Stimulated activated CD4-positive, alpha-beta T cell treated with anti-CD3 and anti-CD28 coated beads, Interleukin-15, amount 100 ng/mL, for 1 hour (primary cell): ENCODE data around the gene OGFR.

Experiments used
- DNase-seq, 2 donors: peaks; one replicate each; pipeline ENCODE4 v3.0.0-alpha.2; 2020; ENCODE audit warnings: low read depth in 1 of 2, low spot score in 1 of 2

The OGFR gene

DNA sequence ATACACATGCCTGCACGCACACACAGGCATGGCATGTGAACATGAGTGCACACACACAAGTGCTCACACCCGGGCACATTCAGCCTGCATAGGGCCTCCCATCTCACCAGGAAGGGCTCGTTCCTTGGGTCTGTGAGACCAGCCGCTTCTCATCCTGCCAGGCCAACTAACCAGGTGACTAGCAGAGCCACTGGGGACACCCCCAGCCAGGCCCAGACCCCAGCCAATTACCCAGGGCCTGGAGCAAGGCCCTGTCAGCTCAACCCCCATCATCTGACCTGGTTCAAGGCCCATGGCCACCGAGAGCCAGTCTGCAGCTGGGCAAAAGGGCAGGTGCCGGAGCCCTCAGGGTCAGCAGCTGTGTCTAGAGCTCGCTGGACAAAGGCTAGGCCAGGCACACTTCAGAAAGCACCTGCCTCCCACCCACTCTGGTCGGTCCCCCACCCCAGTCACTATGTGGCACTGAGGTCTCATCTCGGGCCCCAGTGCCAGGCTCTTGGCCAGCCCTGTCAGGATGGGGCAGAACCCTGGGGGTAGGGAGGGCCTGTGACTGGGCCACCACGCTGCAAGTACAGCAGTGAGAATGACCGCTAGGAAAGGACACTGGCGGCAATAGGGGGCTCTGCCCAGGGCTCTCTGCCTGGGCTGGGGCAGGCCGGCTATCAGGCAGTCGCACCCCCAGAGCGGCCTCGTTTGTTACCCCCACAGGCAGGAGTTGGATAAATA lies 35.1 kb upstream of the OGFR start:
- DNase-seq, result no peak

DNA sequence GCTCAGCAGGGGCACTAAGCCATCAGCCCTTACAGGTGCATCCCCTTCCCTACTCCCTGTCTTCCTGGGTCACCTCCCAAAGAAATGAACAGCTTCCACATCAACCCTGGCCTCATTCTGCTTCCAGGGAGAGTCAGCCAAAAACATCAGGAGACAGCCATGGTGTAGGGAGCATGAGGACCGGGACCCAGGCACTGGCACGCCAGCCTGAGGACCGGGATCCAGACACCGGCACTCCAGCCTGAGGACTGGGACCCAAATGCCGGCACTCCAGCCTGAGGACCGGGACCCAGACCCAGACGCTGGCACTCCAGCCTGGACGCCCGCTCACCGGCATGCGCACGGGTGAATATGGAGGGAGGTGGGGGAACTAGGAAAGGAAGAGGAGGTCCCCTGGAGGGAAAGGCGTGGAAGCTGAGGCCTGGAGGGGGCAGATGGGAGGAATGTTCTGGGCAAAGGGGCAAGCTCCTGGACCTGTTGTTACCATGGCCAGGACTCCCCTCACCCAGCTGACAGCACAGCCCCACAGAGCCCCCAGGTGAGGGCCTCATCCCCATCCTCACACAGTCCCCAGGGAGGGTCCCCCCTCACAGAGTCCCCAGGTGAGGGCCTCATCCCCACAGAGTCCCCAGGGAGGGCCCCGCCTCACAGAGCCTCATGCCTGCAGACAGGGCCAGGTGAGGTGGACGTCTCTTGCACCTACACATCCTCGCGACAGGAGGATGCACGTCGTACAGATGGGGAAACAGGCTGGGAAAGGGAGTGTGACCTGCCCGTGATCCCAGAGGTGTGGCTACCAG lies 34.3 kb upstream of the OGFR start:
- no peak for DNase-seq

DNA sequence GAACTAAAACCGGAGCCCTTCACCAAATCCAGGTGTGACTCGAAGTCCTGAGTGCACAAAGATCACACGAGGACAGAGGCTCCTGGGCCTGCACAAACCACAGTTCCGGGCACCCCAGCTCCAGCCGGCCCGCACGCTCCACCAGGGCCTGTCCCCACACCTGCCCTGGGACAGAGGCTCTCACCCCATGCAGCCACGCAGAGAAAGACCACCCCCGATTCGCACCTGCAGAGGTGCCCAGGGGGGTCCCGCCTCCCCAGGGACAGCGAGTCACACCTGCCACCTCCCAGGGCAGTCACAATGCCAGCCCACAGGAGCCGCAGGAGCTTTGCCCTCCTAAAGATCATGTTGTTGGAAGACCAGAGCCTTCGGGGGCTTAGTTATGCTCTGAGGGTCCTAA lies 33.7 kb upstream of the OGFR start:
- DNase-seq, result no peak

DNA sequence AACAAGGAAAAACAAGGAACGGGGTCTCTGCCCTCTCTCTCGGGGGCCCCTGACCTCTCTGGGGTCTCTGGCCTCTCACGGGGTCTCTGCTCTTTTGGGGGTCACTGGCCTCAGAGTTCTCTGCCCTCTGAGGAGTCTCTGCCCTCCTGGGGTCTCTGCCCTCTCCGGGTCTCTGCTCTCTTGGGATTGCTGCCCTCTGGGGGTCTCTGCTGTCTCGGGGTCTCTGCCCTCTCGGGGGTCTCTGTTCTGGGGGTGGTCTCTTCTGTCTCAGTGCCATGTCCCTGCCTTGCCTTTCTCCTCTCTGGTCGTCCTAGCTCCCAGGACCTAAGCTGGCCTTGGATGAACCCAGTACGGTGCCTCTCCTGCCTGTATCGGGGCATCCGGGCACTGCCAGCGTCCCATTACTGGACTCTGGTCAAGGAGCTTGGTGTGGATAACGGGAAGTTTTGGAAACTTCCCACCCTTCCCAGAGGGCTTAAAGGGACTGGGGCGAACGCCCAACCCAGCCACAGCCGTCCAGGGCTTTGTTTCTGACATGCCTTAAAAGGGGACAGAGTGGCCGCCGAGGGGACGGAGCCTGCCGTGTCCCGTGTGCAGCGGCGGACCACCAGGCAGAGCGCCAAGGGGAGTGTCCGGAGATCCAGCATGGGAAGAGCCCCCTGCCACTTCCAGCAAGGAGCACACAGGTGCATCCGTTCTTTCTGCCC lies 33.1 kb upstream of the OGFR start:
- DNase-seq, result no peak

DNA sequence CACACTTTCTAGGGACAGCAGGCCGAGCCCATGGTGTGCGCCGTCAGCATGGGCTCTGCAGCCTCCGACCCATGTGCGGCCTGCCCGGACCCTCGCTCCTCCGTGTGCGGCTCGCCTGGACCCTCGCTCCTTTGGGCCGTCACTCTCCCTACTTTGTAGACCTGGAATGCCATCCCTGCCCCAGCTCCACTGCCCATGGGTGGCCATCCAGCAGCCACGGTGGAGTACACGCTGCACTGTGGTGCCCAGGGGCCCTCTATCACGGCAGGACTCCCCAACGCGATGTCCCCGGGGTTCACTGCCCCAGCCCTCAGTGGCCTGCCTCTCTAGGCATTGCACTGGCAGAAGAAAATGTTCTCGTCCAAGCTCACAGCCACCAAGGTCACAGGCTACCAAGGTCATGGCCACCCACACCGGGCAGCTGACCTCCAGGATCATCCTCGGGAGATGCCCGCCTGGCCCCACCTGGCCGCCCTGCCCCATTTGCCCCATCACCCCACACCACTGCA lies 32.5 kb upstream of the OGFR start:
- no peak for DNase-seq

DNA sequence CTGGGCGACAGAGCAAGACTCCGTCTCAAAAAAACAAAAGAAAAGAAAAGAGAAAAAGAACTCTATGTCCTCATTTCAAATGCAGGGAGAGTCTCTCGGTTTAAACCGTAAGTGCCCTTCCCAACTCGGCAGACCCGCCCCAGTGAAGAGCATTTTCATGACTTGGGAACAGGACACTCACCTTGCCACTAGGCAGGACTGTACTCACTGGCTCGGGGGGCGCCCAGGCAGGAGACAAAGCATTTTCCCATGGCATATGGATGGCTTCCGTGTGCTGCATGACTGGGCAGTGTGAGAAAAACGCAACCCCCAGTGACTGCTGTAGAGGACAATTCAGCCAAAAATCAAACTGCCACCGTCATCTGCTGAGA lies 32.0 kb upstream of the OGFR start:
- no peak for DNase-seq

DNA sequence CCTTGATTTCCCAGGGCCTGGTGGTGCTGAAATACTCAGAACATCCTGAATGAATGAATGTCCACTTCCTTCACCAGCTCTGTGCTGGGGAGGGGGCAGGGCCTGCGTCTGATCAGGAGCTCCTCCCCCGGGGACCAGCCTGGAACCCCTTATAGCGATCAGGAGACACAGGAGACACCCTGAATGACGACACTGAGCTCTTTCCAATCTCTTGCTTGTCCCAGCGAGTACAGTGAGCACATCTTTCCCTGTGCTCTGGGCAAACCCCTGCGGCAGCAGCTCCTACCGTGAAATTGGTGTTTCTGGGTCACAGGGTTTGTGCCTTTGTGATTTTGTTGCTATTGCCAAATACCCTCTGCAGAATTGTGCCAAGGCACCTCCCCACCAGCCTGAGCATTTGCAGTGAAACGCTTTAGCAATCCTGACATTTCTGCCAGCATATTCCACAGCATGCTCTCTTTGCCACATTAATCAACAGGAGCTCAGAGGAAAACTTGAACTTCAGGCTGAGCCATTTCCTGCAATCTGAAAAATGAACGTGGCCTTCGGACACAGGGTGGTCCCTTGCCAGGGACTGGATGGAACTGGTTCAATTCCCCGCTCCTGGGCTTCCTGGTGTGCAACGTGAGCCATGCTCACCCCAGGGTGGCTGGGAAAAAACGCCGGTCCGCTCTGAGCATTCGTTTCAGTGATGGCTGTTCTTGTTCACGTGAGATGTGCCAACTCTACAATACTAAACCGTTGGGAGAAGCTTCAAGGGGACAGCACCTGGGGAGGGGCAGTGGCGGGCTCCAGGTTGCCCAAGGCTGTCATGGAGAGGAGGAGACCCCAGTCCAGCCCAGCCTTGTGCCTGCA lies 31.4 kb upstream of the OGFR start:
- DNase-seq, result no peak

DNA sequence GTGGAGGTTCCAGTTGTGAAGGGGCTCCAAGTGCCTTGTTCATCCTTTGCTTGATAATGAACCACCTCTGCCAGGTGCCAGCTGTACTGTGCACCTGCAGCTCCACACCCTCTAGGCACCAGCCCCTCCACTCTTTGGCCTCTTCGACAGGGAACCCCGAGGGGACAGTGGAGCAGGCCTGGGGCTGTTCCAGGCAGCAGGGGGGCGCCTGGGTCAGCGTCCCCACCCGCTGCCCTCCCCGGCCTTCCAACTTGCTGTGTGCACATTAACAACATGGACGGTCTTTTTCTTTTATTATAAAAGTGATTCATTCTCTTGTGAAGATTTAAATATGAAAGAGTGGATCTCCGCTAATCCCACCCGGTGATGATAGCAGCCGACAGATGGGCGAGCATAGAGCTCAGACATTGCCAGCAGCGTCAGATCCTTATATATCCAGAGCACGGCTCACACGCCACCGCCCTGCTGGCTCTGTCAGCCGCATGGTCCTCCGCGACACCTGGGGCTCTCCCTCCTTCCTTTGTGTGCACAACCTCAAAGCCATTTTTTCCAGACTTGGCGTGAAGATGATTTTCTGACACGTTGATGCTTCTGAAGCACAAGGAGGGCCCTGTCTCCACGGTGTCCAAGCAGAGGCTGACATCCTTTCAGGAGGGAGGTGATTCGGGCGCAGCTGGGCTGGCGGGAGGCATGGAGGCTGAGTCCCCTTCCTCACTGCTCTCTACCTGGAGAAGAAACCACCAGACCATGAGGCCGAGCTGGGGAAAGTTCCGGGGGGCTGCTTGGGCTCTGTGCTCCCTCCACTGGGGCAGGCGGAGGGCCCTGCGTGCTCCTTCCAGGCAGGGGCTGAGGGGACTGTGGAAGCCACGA lies 30.6 kb upstream of the OGFR start:
- DNase-seq, result no peak

DNA sequence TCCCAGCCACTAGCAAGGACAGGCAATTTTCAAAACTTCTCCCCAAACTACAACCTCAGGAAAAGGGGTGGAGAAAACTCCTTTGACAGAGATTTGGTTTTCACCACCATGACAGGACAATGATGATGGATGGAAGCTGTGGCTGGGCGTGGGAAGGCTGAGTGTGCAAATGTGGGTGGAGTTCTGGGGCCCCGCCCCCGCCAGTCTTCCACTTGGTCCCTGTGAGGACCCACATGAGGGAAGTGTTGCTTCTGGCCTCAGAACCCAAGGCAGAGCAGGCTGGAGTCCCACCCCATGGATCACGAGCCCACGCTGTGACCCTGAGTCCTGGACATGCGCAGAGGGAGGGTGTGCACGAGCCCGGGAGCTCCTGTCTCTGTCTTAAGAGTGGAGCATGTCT lies 29.9 kb upstream of the OGFR start:
- DNase-seq, result no peak

DNA sequence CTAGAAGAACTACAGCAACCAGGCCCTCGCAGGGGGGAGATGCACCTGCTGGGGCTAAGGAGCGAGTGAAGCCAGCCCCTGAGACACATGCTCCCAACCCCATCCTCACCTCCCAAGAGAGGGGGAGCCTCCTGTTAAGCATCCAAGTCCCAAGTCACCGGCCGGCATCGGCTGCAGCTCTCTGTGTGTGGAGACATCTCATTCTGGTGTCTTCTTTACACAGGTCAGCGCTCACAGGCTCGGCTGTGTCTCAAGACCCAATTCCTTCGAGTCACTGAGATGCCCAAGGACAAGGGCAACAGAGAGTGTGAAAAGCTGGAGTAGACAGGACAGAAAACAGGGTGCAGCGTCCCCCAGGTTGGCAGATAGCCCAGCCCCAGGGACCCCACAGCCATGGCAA lies 29.4 kb upstream of the OGFR start:
- DNase-seq, result no peak

DNA sequence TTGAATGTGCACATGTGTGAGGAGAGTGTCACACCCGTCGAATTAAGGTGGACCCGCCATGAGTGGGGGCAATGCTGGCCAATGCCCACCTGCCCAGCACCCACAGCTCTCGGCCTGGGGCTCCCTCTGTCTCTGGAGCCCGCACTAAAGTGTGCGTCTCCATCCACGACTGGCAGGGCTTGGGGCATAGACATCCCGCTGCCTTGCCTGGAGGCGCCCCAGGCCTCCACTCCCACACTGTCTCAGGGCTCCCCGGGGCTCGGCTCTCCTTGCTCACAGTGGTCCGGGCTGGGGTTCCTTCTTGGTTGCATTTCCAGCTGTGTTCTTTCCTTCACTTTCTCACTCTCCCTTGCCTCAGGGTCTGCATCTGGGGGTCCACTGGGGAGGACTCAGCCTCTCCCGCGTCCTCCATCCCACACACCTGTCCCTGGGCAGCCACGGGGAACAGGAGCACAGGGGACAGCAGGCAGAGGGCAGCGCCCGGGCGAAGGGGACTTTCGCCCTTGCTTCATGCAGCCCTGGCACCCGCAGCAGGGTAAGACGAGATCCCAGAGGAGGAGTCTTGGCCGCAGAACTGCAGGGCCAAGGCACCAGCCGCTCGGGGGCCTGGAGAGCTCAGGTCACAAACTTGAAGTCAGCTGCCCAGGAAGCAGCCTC lies 28.5 kb upstream of the OGFR start:
- DNase-seq, result no peak

DNA sequence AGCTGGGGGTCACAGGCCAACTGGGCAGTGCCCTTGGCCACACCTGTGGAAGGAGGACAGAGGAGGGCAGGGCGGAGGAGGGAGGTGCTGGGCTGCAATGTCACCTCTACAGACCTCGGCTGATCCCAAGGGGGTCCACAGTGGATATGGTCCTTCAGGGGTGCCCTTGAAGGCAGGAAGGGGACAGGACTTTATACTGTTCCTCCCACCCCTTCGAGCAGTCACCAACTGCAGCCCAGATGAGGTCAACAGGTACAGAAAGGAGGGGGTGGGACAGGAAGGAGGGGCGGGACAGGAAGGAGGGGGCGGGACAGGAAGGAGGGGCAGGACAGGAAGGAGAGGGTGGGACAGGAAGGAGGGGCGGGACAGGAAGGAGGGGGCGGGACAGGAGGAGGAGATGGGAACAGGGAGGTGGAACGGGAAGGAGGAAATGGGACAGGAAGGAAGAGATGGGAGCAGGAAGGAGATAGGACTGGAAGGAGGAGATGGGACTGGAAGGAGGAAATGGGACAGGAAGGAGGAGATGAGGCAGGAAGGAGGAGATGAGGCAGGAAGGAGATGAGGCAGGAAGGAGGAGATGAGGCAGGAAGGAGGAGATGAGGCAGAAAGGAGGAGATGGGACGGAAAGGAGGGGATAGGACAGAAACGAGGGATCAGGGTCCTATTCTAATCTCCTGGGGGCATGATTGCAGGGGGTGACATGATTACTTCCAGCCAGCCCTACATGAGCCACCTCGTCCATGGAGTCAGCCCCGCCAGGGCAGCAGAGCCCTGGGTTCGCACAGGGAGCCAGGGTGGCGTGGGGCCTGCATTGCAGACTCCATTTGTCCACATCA lies 27.7 kb upstream of the OGFR start:
- peak; percentile 30 to 42 for DNase-seq

DNA sequence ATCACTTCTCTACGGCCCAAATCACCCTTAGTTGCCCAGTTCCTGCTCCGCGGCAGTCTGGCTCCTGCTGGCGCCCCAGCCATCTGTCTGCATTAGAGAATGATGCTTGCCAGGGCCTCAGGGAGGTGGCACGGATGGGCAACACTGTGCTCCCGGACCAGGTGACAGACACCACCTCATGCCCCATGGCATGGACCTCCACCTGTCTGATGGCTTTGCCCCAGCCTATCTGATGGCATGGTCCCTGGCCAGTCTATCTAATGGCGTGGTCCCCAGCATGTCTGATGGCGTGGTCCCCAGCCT lies 27.2 kb upstream of the OGFR start:
- no peak for DNase-seq

DNA sequence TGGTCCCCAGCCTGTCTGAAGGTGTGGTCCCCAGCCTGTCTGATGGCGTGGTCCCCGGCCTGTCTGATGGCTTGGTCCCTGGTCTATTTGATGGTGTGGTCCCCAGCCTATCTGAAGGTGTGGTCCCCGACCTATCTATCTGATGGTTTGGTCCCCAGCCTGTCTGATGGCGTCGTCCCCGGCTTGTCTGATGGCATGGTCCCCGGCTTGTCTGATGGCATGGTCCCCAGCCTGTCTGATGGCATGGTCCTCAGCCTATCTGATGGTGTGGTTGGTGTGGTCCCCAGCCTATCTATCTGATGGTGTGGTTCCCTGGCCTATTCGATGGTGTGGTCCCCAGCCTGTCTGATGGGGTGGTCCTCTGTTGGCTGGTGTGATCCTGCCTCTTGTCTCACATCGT lies 26.6 kb upstream of the OGFR start:
- no peak for DNase-seq

DNA sequence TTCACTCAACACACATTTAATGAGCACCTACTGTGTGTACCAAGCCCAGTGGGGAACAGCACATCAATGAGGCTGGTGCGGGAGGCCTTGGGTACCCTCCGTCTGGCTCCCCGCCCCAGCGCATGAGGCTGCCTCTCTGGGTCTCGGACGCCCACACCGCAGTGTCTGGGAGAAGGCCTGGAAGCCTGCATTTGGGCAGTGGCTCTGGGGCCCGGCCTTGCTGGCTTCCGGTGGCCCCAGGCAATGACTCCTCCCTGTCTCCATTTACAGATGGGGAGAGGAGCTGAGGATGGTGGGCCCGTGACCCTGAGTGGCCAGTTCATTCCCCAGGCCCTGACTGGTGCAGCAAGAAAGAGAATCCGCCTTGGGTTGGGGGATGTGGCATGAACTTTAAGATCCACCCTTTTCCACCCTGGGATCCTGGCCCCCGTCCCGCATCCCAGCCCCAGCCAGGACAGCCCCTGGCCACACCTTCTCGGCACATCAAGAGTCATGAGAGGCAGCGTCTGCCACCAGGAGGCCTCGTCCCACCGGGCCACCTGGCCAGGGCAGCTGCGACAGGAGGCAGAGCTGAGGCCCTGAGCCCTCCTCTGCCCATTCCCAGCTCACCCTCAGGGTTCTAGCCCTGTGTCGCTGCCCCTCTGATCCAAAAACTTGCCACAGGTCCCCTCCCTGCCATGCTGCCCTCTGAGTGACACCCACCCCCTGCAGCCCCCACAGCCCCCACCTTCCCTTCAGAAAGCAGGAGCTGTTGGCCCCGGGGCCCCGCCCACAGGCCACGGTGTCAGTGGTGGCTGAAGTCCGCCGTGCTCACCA lies 25.8 kb upstream of the OGFR start:
- DNase-seq, result no peak

DNA sequence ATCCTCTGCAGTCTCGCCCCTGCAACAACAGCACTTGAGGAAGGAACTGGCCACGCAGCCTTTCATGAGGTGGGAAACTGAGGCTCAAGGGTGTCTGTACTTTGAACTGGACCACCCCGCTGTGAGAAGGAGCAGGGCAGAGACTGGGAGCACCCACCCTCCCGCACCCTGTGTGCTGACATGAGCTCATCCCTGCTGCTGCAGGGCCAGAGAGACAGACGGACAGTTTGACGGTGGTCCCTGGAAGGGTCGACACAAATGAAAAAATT lies 25.3 kb upstream of the OGFR start:
- DNase-seq, result no peak

DNA sequence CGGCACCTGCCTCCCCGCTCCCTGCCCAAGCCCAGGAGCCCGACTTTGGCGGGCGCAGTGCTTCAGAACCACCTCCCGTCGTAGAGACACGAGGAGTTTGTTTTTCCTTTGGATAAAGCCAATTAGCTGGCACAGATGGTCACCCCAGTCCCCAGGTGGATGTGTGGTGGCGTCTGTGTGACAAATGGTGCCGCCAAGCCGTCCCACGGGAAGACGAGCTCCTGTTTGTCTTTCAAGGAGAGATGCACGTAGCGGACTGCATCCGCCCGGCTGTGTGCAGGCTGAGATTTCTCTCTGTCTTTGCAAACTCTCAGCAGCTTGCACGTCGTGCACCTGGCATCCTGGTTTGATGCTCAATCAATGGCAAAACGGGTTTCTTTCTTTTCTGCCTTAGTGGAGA lies 24.4 kb upstream of the OGFR start:
- DNase-seq, result no peak

DNA sequence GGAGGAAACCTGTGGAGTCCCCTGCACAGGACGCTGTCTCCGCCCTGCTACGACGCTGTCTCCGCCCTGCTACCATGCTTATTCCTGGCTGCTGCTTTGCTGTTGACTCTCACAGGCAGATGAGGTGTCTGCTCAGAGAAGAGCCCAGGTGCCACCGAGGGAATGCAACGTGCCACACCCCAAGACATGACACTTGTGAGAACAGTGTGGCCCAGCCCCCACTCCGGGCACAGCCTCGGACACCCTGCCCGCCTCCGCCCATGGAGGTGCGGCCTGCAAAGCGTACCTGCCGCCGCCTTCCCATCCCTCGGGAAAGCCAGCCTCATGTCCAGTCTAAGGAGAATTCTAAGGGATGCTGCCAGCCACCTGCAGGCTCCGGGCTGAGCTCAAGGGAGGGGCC lies 23.9 kb upstream of the OGFR start:
- DNase-seq, result no peak
